Hematopoietic multipotent progenitor cell treated with erythropoietin and hydrocortisone succinate and interleukin-3 and kit ligand, for 17 days (in vitro differentiated cells): ENCODE measurements around the gene PTPN13.

ENCODE experiments used
- DNase-seq: peaks from one replicate; pipeline ENCODE4 v3.0.0-alpha.2; 2015; ENCODE audit warnings: low spot score

Gene PTPN13

DNA sequence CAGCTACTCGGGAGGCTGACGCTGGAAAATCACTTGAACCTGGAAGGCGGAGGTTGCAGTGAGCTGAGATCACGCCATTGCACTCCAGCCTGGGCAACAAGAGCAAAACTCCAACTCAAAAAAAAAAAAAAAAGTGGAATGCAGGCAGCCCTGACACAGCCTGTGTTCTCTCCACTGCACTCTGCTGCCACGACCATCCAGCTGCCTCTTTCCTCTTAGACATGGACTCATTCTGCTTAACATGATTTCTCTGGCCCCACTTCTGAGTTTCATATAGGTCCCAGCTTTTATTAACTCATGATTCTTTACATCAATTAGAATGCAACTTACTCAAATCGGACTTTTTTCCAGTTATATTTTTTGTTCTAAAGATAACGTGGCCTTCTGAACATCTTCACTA, 225.4 kb downstream of the PTPN13 start:
- no peak for DNase-seq

DNA sequence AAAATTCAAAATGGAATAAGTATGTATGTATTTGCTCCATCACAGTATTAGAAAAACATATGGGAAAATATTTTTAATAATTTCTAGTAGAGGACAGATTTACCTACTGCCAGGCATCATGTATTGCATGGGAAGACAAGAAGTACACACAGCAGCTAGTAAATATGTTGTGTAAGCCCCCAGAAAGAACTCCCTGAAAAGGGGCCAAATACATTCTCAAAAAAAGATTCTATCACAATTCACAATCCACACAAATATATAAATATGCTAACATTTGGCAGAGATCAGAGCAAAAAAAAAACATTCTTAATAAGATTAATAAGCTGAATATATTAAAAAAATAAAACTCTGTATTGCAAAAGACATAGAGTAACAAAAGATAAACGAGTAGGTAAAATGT, 227.0 kb downstream of the PTPN13 start:
- no peak for DNase-seq

DNA sequence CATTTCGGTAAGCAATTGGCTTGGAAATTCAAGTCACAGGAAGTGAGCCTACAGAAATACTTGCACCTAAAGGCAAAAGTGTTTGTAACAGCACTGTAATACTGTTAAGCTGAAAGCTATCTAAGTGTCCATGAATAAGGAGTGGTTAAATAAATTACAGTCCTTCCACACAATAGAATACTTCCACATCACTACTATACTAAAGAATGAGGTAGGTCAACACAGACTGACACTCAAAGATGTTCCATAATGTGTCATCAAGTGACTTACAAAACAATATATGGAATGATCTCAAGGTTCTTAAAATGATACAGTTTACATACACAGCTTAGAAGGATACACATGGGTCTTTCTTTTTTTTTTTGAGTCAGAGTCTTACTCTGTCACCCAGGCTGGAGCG, 228.0 kb downstream of the PTPN13 start:
- DNase-seq = no peak

- no peak for DNase-seq
Observed at GRCh38 chr4:86825511-86825910, 231.4 kb downstream of the PTPN13 start.

GRCh38 chr4:86831262-86832130, 237.4 kb downstream of the PTPN13 start:
- no peak for DNase-seq

DNA sequence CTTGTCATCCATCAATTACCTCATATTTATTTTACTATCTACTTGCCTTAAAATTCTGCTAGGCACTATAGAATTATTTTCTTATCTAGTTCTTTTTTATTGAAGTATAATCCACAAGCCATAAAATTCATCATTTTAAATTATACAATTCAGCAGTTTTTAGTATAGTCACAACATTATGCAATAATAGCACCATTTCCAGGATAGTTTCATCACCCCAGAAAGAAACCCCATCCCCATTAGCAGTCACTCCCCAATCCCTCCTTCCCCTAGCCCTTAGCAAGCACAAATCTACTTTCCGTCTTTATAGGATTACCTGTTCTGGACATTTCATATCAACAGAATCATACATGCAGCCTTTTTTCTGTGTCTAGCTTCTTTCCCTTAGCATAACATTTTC, 239.5 kb downstream of the PTPN13 start:
- DNase-seq = no peak

DNA sequence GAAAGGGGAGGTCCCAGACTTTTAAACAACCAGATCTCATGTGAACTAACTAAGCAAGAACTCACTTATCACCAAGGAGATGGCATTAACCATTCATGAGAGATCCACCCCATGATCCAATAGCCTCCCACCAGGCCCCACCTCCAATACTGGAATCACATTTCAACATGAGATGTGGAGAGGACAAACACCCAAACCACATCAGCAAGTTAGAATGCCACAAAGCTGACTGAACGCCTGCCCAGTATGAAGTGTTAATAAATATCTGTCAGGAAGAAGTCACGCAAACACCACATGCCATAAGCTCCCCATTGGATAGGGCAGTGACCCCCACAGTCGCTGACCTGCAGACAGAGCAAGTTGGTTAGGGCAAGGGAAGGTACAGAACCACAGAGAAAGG, 240.8 kb downstream of the PTPN13 start:
- DNase-seq = no peak

DNA sequence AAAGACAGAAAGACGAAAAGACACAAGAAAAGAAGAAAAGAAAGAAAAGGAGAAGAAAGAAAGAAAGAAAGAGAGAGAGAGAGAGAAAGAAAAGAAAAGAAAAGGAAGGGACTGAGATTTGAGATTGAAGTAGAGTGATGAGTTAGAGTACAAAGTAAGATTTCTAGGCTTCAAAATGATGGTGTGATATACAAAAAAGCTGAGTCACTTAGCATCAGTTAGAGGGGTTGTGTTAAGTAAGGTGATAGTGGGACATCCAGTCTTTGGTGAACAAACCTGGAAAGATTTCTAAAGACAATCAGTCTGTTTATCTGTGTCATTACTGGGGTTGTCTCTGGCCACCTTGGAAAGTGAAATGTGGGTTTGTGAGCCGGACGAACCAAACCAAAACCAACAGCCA, 241.6 kb downstream of the PTPN13 start:
- no peak for DNase-seq

- DNase-seq = no peak
Observed at GRCh38 chr4:86837691-86838503, 243.8 kb downstream of the PTPN13 start.

DNA sequence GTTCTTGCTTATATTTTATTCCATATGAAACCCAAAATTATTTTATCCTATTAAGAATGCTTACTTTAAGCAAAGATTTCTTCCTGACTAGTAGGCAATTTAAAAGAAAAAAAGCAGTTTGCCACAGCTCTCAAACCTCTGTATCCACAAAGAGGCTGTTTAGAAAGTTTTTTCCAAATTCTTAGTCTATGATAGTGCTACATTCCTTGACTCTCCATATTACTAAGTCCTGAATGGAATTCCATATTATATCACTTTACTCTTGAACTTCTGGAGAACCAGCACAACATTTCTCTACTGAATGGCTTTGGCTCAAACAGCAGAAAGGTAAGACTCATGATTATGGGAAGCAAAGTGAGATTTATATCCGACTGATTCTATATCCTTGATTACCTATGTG, 246.7 kb downstream of the PTPN13 start:
- DNase-seq = no peak

DNA sequence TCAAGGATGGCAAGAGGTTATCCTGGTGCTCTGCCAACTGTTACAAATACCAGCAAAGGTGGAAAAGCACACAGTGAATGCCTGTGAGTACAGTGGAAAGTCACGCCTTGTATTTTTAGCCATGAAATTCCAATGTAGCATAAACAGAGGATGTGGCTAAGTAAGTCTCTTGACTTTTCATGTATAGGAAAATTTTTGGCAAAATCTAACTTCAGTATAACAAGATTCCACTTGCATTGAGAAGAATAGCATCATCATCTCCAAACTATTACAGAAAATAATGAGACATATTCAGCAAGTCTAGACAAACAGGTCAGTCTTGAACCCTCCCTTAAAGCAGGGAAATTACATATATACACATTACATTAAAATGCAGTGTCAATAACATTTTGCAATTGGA, 247.2 kb downstream of the PTPN13 start:
- no peak for DNase-seq

DNA sequence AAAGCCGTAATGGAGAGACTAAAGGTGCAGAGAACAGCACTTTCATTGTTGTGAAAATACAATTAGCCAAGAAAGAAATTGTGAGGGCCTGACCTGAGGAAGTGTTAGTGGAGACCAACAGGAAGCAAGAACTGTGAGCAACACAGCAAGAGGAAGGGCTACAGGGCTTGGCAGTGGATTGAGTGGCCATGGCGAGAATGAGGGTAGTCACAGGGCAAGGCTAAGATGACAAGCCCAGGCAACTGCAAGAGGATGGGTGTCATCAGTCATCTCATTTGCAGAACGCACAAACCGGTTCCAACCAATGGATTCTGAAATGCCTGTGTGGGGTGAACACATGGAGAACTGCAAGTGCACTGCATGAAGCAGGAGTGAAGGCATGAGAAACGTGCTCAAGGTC, 251.5 kb downstream of the PTPN13 start:
- DNase-seq = no peak

GRCh38 chr4:86846921-86847320, 252.8 kb downstream of the PTPN13 start:
- DNase-seq = no peak

GRCh38 chr4:86847571-86847970, 253.5 kb downstream of the PTPN13 start:
- DNase-seq = no peak

GRCh38 chr4:86848136-86848535, 254.0 kb downstream of the PTPN13 start:
- DNase-seq = no peak

DNA sequence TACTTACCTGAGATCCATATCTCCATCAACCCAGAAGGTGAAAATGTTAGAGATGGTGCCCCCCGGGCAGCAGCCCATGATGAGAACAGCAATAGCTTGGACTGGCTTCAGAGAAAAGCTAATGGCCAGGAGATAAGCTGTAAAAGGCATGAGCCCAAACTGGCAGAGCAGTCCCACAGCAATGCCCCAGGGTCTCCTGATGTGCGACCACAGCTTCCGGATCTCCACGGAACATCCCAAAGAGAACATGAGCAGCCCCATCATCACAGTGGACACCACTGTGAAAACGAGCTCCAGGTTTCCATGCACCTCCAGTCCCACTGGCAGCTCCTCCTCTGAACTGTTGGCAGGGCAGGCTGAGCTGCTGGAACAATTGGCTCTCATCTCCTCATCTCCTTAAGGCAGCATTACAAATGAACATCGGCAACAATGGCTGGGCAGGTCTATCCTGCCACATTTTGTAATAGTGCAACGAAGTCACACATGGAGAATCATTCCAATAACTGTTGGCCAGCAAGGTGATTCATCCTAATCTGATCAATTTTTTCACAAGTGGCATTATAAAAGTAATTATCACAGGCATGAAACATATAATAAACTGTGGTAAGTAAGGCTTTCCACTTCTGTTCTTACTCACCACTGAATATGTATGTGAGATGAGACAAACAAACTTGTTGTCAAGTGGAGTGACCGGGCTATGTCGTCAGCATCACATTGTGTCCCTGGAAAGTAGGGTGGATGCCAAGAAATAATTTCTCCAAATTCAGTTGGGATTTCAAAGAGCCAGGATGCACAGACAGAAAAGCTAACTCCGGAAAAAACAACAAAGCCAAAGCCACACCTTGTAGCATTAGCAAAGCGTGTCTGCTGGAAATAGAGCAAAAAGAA, 254.9 kb downstream of the PTPN13 start, which contains the start of gene SLC10A6:
TSS of gene SLC10A6 (minus strand) at position 653 of the 888 bp plus-strand sequence. CDS start at position 384, 269 bp downstream.
- no peak for DNase-seq

- no peak for DNase-seq
Observed at GRCh38 chr4:86853209-86853608, 259.1 kb downstream of the PTPN13 start.

GRCh38 chr4:86855572-86855971, 261.5 kb downstream of the PTPN13 start:
- no peak for DNase-seq

DNA sequence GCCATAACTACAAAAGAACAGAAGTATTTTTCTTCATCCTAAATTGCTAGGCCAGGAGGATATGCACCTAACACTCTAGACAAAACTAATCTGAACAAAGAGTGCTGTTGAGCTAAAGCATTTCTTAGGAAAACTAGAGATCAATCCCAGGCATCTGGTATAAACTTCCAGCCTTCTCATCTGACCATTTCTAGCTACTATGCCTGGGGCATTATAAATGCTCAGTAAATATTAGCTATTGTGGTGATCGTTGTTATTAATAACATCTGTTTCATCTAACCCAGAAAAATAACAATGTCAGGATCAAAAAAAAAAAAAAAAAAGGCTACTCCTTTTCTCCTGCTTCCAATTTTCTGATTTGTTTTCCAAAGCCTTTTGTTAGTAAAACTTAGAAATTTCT, 262.8 kb downstream of the PTPN13 start:
- no peak for DNase-seq

GRCh38 chr4:86857341-86858052, 263.4 kb downstream of the PTPN13 start:
- no peak for DNase-seq
